Loucy (cell line): ENCODE measurements around the gene RPS6KA4.

ENCODE experiments used
- H2AFZ ChIP-seq: fragments of 200-600 bp; sonication (generic); 2 replicates; pipeline ENCODE4 v1.6.0; 2016; ENCODE audit warnings: antibody characterized with exemption, mild to moderate bottlenecking, low read length, moderate library complexity
- H3F3A ChIP-seq: fragments of 200-600 bp; 2 replicates; pipeline ENCODE4 v1.6.0; 2016; ENCODE audit warnings: antibody characterized with exemption, low read depth, mild to moderate bottlenecking
- H3K27me3 ChIP-seq: fragments of 200-600 bp; sonication (generic); 2 replicates; pipeline ENCODE4 v1.6.1; 2014; ENCODE audit warnings: low read length, mild to moderate bottlenecking; ENCODE audit not compliant: insufficient read depth, poor library complexity, severe bottlenecking
- H3K36me3 ChIP-seq: fragments of 200-600 bp; sonication (generic); 2 replicates; pipeline ENCODE4 v1.6.1; 2016; ENCODE audit warnings: low read length; ENCODE audit not compliant: insufficient read depth
- H3K4me1 ChIP-seq: fragments of 200-600 bp; sonication (generic); 2 replicates; pipeline ENCODE4 v1.5.1; 2014; ENCODE audit warnings: low read length, mild to moderate bottlenecking; ENCODE audit not compliant: insufficient read depth, poor library complexity, severe bottlenecking
- H3K4me2 ChIP-seq: fragments of 200-600 bp; sonication (generic); 2 replicates; pipeline ENCODE4 v1.6.0; 2014; ENCODE audit warnings: antibody characterized with exemption, low read length, low read depth, mild to moderate bottlenecking; ENCODE audit not compliant: poor library complexity, severe bottlenecking
- H3K4me3 ChIP-seq: fragments of 200-600 bp; sonication (generic); 2 replicates; pipeline ENCODE4 v1.5.1; 2014; ENCODE audit warnings: low read length, mild to moderate bottlenecking, mixed read lengths; ENCODE audit not compliant: poor library complexity, severe bottlenecking
- H3K79me2 ChIP-seq: fragments of 200-600 bp; sonication (generic); 2 replicates; pipeline ENCODE4 v1.6.1; 2014; ENCODE audit warnings: low read length; ENCODE audit not compliant: insufficient read depth
- H3K9ac ChIP-seq: fragments of 200-600 bp; sonication (generic); 2 replicates; pipeline ENCODE4 v1.6.0; 2014; ENCODE audit warnings: mild to moderate bottlenecking, low read depth, low read length, moderate library complexity; ENCODE audit not compliant: poor library complexity, severe bottlenecking
- H3K9me2 ChIP-seq: fragments of 200-600 bp; sonication (generic); replicated peaks from 2 replicates; pipeline ENCODE4 v1.6.1; 2016; ENCODE audit warnings: low read depth, low read length, mixed read lengths
- H3K9me3 ChIP-seq: fragments of 200-600 bp; sonication (generic); 2 replicates; pipeline ENCODE4 v1.6.1; 2014; ENCODE audit warnings: mild to moderate bottlenecking, antibody characterized with exemption, low read length, low read depth; ENCODE audit not compliant: insufficient read depth
- H4K20me1 ChIP-seq: fragments of 200-600 bp; sonication (generic); 2 replicates; pipeline ENCODE4 v1.6.0; 2014; ENCODE audit warnings: antibody characterized with exemption, low read length, mild to moderate bottlenecking; ENCODE audit not compliant: insufficient read depth, poor library complexity, severe bottlenecking
- CTCF ChIP-seq: fragments of 200-600 bp; sonication (generic); conservative IDR thresholded peaks from 2 replicates; pipeline ENCODE4 v1.5.1; 2014; ENCODE audit warnings: mild to moderate bottlenecking, antibody characterized with exemption, low read length
- EZH2phosphoT487 ChIP-seq: fragments of 200-600 bp; IDR thresholded peaks from 2 replicates; pipeline ENCODE4 v1.6.1; 2018; ENCODE audit warnings: antibody characterized with exemption, mild to moderate bottlenecking, moderate library complexity, borderline replicate concordance

RPS6KA4 gene

DNA sequence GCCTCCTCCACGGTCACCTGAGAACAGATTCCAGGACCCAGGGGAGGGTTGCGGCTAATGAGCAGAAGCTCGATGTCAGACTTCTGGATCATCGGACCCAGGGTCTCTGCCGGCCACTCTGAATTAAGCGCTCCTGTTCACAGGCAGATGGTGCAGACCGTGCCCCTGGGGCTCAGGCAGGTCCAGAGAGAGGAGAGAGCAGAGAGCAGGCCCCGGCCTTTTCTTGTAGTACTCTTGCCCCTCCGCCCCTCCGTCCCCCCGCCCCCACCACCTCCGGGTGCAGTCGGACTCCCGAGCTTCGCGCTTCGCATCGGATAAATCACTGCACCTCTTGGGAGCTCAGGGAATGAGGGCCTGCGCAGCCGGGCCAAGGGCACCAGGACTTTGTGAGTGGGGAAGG is 50.3 kb downstream of the RPS6KA4 start:
- no peak overlapping the region for H3K4me3 ChIP-seq
- TF ChIP-seq EZH2phosphoT487 (no peak), CTCF (no peak)
- no peaks in the 10 kb centered on the region for H3K79me2 ChIP-seq
- no peak overlapping the region for H2AFZ ChIP-seq
- H4K20me1 ChIP-seq = no peaks in the 10 kb centered on the region
- H3K36me3 ChIP-seq = no peaks in the 10 kb centered on the region
- no peaks in the 10 kb centered on the region for H3K9me3 ChIP-seq
- H3F3A ChIP-seq = no peaks in the 10 kb centered on the region
- no peak overlapping the region for H3K9ac ChIP-seq
- no peaks in the 10 kb centered on the region for H3K9me2 ChIP-seq
- no peak overlapping the region for H3K4me2 ChIP-seq
- H3K4me1 ChIP-seq = no peaks in the 10 kb centered on the region
- no peaks in the 10 kb centered on the region for H3K27me3 ChIP-seq

DNA sequence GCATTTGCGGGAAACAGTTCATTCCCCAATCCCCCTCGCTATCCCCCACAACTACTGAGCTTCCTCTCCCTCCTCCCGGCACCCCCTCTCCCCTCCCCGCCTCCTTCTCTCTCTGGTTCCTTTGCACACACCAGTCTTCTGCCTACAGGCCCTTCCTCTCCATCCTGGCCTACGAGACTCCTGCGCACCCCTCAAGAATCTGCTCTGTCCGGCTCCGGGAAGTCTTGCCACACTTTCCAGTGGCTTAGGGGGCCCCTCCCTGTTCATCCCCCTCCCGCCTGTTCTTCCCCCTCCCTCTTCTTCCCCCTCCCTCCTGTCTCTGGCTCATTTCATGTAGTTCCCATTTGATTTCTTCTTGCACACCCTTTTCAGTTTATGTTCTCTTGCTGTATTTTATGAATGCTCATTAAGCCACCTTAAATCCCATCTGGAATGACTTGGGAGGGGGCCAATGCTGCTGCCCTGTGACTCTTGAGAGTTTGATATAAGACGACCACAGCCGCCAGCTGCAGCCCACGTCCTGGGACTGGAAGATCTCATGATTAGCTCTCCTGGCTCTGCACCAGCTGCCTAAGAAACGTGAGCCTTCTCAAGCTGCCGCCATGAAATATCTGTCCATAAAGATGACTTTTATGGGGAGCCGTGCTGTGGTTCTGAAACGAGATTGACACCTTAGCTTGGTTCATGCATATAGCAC is 50.9 kb downstream of the RPS6KA4 start:
- TF ChIP-seq CTCF (no peak), EZH2phosphoT487 (no peak)
- no peaks in the 10 kb centered on the region for H4K20me1 ChIP-seq
- no peaks in the 10 kb centered on the region for H3K27me3 ChIP-seq
- H3K4me1 ChIP-seq = no peaks in the 10 kb centered on the region
- no peaks in the 10 kb centered on the region for H3K79me2 ChIP-seq
- no peaks in the 10 kb centered on the region for H3K9me2 ChIP-seq
- no peaks in the 10 kb centered on the region for H3K9me3 ChIP-seq
- no peak overlapping the region for H2AFZ ChIP-seq
- H3F3A ChIP-seq = no peaks in the 10 kb centered on the region
- H3K4me2 ChIP-seq = no peak overlapping the region
- no peak overlapping the region for H3K4me3 ChIP-seq
- no peak overlapping the region for H3K9ac ChIP-seq
- no peaks in the 10 kb centered on the region for H3K36me3 ChIP-seq

GRCh38 chr11:64410404-64410734 is 51.4 kb downstream of the RPS6KA4 start:
- no peaks in the 10 kb centered on the region for H3K36me3 ChIP-seq
- no peaks in the 10 kb centered on the region for H3K79me2 ChIP-seq
- no peaks in the 10 kb centered on the region for H3K27me3 ChIP-seq
- TF ChIP-seq EZH2phosphoT487 (no peak), CTCF (no peak)
- no peak overlapping the region for H3K4me2 ChIP-seq
- peaks cover 5% of the 10 kb centered on the region for H3K4me1 ChIP-seq
- H3F3A ChIP-seq = no peaks in the 10 kb centered on the region
- H2AFZ ChIP-seq = no peak overlapping the region
- H3K9me3 ChIP-seq = no peaks in the 10 kb centered on the region
- H3K9ac ChIP-seq = no peak overlapping the region
- no peaks in the 10 kb centered on the region for H3K9me2 ChIP-seq
- H3K4me3 ChIP-seq = no peak overlapping the region
- H4K20me1 ChIP-seq = no peaks in the 10 kb centered on the region
